ENCODE measurements around the gene MT1F.

DNA sequence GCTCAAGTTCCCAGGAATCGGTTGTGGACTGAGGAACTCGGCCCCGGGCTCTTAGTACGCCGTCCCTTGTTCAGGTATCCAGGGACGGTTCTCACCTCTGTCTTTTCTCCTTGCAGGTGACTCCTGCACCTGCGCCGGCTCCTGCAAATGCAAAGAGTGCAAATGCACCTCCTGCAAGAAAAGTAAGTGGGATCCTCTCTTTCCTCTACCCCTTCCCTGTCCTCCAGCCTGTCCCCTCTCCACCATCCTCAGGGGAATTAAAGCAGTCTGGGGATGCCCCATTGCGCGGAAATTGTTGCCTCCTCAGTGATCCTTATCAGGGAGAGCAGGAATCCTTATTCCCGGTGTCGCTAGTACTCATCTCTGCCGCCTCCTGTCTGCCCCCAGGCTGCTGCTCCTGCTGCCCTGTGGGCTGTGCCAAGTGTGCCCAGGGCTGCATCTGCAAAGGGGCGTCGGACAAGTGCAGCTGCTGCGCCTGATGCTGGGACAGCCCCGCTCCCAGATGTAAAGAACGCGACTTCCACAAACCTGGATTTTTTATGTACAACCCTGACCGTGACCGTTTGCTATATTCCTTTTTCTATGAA lies 48.8 kb upstream of the MT1F start:
- TF ChIP-seq, protein P1, sequence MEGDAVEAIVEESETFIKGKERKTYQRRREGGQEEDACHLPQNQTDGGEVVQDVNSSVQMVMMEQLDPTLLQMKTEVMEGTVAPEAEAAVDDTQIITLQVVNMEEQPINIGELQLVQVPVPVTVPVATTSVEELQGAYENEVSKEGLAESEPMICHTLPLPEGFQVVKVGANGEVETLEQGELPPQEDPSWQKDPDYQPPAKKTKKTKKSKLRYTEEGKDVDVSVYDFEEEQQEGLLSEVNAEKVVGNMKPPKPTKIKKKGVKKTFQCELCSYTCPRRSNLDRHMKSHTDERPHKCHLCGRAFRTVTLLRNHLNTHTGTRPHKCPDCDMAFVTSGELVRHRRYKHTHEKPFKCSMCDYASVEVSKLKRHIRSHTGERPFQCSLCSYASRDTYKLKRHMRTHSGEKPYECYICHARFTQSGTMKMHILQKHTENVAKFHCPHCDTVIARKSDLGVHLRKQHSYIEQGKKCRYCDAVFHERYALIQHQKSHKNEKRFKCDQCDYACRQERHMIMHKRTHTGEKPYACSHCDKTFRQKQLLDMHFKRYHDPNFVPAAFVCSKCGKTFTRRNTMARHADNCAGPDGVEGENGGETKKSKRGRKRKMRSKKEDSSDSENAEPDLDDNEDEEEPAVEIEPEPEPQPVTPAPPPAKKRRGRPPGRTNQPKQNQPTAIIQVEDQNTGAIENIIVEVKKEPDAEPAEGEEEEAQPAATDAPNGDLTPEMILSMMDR (conservative IDR thresholded peaks at IDR 0.05 in 1 of 2, IDR thresholded peaks at IDR 0.05 in 1 of 2; ENCODE audit: low read depth in 1 of 2, low read length in 2 of 2), result no peak
- no peak for TF ChIP-seq EZH2 (IDR thresholded peaks at IDR 0.05; ENCODE audit: low read length, missing control alignments)

Measured in fibroblast of lung (primary cell).